EH (cell line): ENCODE data around the gene MAD1L1.
"Not testable (repeated sequence)": the region's sequence is repeated elsewhere in the genome, so short reads cannot be mapped to it uniquely, and the experiment has no call there.

ENCODE experiments used
- DNase-seq: peaks from one replicate; pipeline ENCODE4 v3.0.0-alpha.2; 2015; ENCODE audit warnings: low read depth

MAD1L1 gene

GRCh38 chr7:1875392-1876199 is 357.1 kb downstream of the MAD1L1 start:
- DNase-seq, result not testable (repeated sequence)

GRCh38 chr7:1874590-1875391 is 358.0 kb downstream of the MAD1L1 start:
- not testable (repeated sequence) for DNase-seq

DNA sequence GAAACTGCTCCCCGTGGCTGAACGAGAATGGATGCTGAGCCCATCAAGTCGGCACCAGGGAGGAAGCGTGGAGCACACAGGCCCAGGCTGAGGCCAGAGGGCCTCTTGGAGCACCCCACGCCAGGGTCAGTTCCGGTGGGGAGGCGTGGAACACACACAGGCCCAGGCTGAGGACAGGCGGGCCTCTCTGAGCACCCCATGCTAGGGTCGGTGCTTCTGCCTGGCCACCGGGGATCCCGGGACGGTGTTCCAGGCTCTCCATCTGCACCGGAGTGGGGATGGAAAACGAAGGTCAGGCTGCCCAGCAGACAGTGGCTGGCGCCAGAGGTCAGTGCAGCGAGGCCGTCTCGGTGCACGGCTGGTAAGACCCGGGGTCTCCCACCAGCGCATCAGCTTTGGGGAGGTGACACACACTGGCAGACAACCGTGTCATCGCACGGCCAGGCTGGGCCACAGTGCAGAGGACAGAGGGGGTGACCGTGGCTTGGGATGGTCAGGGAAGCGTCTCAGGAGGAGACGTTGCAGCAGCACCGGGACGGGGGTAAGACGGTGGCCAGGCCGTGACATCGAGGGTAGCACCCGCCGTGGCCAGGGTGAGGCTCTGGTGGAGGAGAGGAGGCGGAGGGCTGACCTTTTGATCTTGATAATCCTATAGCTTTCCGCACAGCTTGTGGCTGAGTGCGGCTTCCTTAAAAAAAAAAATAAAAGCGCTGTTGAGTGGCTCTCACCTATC is 358.7 kb downstream of the MAD1L1 start:
- no peak for DNase-seq

DNA sequence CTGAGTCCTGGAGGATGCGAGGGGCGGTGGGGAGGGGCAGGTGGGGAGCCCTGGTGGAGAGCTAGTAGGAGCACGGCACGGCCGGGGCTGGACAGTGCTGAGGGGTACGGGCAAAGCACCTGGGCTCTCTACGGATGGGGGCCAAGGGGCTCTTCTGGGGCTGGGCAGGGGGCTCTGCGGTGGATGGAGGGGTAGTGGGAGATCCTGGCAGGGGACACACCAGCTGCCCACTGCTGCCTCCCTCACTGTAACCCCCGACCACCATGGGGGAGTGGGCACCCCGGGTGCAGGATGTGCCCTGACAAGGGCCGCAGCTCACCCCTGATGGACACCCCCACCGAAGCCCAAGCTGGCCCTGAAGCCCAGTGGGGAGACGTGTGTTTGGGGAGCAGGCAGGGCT is 359.3 kb downstream of the MAD1L1 start:
- no peak for DNase-seq

- DNase-seq, result no peak
These were observed 359.7 kb downstream of the MAD1L1 start for GRCh38 chr7:1873070-1873405.

DNA sequence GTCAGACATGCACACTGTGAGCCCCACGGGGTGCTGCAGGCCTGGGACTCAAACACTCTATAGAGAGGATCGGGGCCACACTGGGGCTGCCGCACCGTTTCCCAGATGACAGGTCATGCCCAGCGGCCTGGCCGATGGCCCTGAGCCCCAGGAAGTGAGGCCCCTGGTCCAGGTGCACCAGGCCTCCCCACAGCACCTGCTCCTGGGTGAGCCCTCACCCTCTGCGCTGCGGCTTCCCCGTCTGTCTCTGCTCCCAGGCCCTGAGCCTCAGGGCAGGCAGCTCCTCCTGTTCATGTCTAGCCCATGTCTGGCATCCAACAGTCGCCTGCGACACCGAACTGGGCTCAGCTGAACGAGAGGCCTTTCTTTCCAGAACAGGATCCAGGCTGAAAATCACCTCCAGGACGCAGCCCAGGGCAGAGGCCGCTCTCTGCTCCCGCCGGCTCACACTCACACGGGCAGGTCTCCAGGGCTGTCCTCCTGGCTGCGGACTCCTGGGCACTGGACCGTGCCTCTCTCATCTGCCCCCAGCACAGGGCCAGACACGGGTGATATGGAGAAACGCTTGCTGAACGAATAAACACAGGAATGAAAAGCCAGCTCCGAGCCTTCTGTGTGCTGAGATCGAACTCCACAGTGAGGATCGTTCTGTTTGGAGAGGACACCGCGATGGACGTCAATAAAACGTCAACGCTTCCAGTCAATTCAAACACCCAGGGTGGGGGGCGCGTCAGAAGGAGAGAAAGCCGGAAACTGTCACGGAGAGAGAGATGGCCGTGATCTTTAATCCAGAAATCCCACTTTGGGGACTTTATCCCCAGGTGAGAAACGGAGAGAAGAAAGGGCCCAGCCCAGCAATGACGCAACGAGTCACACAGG is 360.3 kb downstream of the MAD1L1 start:
- no peak for DNase-seq

DNA sequence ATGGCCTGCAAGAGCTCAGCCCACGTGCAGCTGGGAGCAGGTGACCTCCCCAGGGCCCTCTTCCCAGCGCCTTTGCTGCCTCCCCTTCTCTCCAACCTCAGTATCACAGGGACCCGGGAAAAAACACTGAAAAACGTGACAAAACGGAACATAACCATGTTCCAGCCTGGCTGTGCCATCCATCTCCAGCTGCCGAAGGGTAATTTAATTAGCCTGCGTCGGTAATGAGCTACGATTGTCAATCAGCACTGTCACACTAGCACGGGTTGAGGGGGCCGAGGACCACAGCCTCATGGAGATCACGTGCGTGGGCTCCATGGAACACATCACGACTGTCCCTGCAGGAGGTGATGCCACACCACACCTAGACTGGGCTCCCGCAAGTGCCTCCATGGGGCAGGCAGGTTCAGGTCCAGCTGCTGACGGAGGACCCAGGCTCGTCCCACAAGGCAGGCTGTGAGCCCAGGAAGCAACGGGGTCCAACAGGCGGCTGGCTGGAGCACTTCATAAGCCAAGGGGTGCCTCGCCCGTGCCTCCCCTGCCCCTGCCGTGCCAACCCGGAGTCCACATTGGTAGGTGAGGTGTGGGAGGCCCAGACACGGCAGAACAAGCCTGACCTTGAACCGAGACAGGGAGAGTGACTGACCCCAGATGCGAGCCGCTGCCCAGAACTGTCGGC is 363.2 kb downstream of the MAD1L1 start:
- DNase-seq, result no peak

GRCh38 chr7:1868516-1869165 is 364.1 kb downstream of the MAD1L1 start:
- DNase-seq, result no peak

GRCh38 chr7:1867370-1868260 is 365.1 kb downstream of the MAD1L1 start:
- no peak for DNase-seq

DNA sequence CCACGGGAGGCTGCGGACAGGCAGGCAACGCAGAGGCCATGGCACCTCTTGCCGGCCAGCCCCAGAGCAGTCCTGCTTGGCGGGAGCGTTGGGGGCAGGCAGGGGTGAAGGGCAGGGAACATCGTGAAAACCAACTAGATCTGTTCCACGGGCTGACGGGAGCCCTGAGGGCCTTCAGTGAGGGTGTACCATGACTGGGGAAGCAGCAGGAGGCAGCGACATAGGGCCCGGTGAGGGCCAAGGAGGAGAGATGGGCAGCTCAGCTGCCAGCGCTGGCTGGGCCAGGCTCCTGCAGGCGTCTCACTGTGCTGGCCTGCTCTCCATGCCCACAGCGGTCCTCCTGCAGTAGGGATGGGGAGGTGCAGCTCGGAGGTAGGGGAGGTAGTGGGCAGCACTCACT is 366.1 kb downstream of the MAD1L1 start:
- DNase-seq, result no peak

GRCh38 chr7:1865571-1866255 is 367.0 kb downstream of the MAD1L1 start:
- DNase-seq, result no peak

GRCh38 chr7:1865000-1865555 is 367.7 kb downstream of the MAD1L1 start:
- no peak for DNase-seq

DNA sequence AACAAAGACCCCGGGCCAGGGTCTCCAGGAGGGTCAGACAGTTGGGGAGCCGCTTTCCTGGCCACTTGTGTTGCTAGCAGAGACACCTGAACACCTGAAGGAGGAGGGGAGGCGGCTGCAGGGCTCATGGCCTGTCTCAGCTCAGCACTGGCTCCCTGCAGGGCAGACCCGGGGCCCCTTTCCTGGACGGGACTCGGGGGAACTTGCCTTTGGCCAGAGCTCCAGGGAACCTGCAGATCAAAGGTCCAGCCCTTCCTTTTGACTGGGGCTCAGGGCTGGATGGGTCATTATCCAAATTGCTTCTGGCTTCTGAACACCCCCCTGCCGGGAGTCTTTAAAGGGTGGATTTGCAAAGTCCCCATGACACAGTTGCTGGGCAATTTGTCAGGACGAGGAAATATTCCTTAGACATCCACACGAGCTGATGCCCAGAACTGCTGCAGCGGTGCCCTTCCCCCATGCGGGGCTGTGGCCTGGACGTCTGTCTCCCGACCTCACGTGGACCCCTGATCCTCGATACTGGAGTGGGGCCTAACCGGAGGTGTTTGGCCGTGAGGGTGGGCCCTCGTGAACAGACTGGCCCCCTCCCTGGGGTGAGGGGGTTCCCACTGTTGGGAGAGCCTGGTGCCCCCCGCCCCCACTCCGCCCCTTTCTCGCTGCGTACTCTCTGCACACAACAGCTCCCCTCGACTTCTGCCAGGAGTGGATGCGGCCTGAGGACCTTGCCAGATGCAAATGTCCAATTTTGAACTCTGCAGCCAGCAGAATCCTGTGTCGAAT is 368.4 kb downstream of the MAD1L1 start:
- DNase-seq, result no peak

DNA sequence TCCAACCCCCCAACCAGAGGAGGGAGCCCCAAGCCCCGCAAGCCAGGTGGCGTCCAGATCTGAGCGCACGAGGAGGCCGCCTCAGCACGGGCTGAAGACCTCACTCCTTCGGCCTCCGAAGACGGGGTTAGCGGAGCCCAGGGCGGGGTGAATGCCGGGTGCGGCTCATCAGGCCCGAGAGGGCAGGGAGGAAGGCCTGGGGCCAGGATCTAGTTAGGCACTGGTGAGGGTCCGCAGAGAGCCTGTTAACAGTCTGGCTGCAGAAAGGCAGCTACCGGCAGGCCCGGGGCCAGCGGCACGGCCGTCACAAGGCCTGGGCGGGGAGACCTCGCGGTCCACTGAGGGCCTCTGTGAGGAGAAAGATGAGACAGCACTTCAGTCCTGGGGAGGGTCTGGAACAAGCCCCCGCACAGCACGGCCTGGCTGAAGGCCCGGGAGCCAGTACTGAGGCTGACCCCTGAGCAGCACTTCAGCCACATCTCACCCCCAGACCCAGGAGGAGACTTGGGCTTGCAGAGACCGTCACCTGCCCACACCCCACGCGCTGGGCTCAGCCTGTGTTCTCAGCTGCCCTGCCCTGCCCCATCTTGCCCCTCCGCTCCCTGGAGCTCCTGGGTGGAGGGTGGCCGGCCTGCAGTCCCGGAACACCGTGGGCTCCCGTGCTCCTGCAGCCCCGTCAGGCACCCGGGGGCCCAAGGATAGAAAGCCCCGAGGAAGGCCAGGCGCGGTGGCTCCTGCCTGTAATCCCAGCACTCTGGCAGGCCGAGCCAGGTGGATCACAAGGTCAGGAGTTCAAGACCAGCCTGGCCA is 369.4 kb downstream of the MAD1L1 start:
- DNase-seq, result no peak

GRCh38 chr7:1862560-1862959 is 370.2 kb downstream of the MAD1L1 start:
- DNase-seq, result no peak

GRCh38 chr7:1861799-1862458 is 370.8 kb downstream of the MAD1L1 start:
- no peak for DNase-seq
